22Rv1 (cell line): ENCODE data around the gene ANKRD6.

Experiments
- CTCF ChIP-seq: fragments of 450-650 bp; IDR thresholded peaks from 2 replicates; pipeline ENCODE4 v1.5.1; 2017; ENCODE audit warnings: mild to moderate bottlenecking
- ZFX ChIP-seq: fragments of 450-650 bp; IDR thresholded peaks from 2 replicates; pipeline ENCODE4 v1.6.1; 2017; ENCODE audit warnings: antibody characterized with exemption, borderline replicate concordance

GRCh38 chr6:89432875-89433251 is at the start of gene ANKRD6:
- TF ChIP-seq CTCF, result peak; percentile 98
- no peak for TF ChIP-seq ZFX
